B cell (primary cell): Measurements from ENCODE around the gene FIBP.

Experiments used
- EZH2 ChIP-seq: IDR thresholded peaks from 2 replicates; pipeline ENCODE4 v1.6.1; 2012; ENCODE audit warnings: borderline replicate concordance, low read depth, mild to moderate bottlenecking, moderate library complexity, low read length; ENCODE audit not compliant: insufficient read depth, poor library complexity, severe bottlenecking
- TF ChIP-seq, protein P1 (sequence below): fragments of 200-600 bp; IDR thresholded peaks from one replicate; pipeline ENCODE4 v1.8.0; 2022; ENCODE audit warnings: antibody characterized with exemption, mild to moderate bottlenecking

DNA sequence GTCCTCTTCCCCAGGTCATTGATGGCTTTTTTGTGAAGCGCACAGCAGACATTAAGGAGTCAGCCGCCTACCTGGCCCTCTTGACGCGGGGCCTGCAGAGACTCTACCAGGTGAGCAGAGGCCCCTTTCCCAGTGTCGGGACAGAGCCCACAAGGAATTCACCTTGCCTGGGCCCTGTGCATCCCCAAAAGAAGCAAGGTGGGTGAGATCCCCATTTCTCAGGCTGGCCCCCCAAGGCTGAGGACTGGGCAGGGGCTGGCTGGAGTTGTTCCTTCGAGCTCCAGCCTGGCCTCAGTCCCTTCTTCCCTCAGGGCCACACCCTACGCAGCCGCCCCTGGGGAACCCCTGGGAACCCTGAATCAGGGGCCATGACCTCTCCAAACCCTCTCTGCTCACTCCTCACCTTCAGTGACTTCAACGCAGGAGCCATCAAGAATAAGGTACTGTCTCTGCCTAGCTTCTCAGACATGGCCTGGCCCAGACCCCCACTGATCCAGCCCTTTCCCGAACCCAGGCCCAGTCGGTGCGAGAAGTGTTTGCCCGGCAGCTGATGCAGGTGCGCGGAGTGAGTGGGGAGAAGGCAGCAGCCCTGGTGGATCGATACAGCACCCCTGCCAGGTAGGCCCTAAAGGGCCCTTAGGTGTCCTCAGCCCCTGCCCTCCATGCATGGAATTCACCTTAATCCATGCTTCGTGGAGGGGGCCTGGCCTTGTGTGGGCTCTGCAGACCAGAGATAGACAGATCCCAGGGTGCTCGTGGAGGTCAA lies 23.4 kb downstream of the FIBP start:
- TF ChIP-seq, protein P1, sequence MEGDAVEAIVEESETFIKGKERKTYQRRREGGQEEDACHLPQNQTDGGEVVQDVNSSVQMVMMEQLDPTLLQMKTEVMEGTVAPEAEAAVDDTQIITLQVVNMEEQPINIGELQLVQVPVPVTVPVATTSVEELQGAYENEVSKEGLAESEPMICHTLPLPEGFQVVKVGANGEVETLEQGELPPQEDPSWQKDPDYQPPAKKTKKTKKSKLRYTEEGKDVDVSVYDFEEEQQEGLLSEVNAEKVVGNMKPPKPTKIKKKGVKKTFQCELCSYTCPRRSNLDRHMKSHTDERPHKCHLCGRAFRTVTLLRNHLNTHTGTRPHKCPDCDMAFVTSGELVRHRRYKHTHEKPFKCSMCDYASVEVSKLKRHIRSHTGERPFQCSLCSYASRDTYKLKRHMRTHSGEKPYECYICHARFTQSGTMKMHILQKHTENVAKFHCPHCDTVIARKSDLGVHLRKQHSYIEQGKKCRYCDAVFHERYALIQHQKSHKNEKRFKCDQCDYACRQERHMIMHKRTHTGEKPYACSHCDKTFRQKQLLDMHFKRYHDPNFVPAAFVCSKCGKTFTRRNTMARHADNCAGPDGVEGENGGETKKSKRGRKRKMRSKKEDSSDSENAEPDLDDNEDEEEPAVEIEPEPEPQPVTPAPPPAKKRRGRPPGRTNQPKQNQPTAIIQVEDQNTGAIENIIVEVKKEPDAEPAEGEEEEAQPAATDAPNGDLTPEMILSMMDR = no peak
- TF ChIP-seq EZH2 = no peak
